SU-DHL-6 (cell line): ENCODE results near the gene ZNF81.
"Not testable (repeated sequence)": the region's sequence is repeated elsewhere in the genome, so short reads cannot be mapped to it uniquely, and the experiment has no call there.

Source experiments
- H2AFZ ChIP-seq: fragments of 200-600 bp; sonication (generic); 2 replicates; pipeline ENCODE4 v1.6.1; 2014; ENCODE audit warnings: low read depth, mild to moderate bottlenecking, moderate library complexity, mixed read lengths, antibody characterized with exemption, low read length; ENCODE audit not compliant: severe bottlenecking
- H3F3A ChIP-seq: fragments of 200-600 bp; shearing (Covaris generic); 2 replicates; pipeline ENCODE4 v1.6.0; 2016; ENCODE audit warnings: antibody characterized with exemption, mild to moderate bottlenecking; ENCODE audit not compliant: insufficient read depth
- H3K27ac ChIP-seq: fragments of 200-600 bp; sonication (generic); 2 replicates; pipeline ENCODE4 v1.5.1; 2016; ENCODE audit warnings: low read depth, mild to moderate bottlenecking, low read length, moderate library complexity, mixed read lengths
- H3K27me3 ChIP-seq: fragments of 200-600 bp; sonication (generic), shearing (Covaris generic); 2 replicates; pipeline ENCODE4 v1.6.0; 2014; ENCODE audit warnings: mild to moderate bottlenecking, low read length
- H3K36me3 ChIP-seq: fragments of 200-600 bp; sonication (generic); 2 replicates; pipeline ENCODE4 v1.6.1; 2014; ENCODE audit warnings: mild to moderate bottlenecking, low read length, mixed read lengths
- H3K4me2 ChIP-seq: fragments of 300-600, 200-600 bp; shearing (Covaris generic), sonication (generic); 2 replicates; pipeline ENCODE4 v1.6.0; 2014; ENCODE audit warnings: low read length, low read depth, mild to moderate bottlenecking; ENCODE audit not compliant: poor library complexity, severe bottlenecking
- H3K4me3 ChIP-seq: fragments of 200-600 bp; sonication (generic); 2 replicates; pipeline ENCODE4 v1.5.1; 2014; ENCODE audit warnings: antibody characterized with exemption, low read length, mild to moderate bottlenecking, mixed read lengths; ENCODE audit not compliant: insufficient read depth, poor library complexity, severe bottlenecking
- H3K79me2 ChIP-seq: fragments of 200-600 bp; sonication (generic); 2 replicates; pipeline ENCODE4 v1.6.1; 2014; ENCODE audit warnings: mild to moderate bottlenecking, low read length, moderate library complexity; ENCODE audit not compliant: insufficient read depth
- H3K9ac ChIP-seq: fragments of 200-600 bp; sonication (generic); 2 replicates; pipeline ENCODE4 v1.7.0; 2014; ENCODE audit warnings: mild to moderate bottlenecking, low read length
- H3K9me2 ChIP-seq: fragments of 200-600 bp; sonication (generic); replicated peaks from 2 replicates; pipeline ENCODE4 v1.6.1; 2014; ENCODE audit warnings: low read length; ENCODE audit not compliant: insufficient read depth
- H3K9me3 ChIP-seq: fragments of 200-600 bp; sonication (generic); 2 replicates; pipeline ENCODE4 v1.6.1; 2014; ENCODE audit warnings: low read length, mixed read lengths; ENCODE audit not compliant: insufficient read depth
- H4K20me1 ChIP-seq: fragments of 200-600 bp; sonication (generic); 2 replicates; pipeline ENCODE4 v1.6.1; 2014; ENCODE audit warnings: low read depth, mild to moderate bottlenecking, antibody characterized with exemption, low read length, moderate library complexity, mixed read lengths
- CTCF ChIP-seq: fragments of 200-600 bp; sonication (generic); IDR thresholded peaks from one replicate; pipeline ENCODE4 v1.5.1; 2017; ENCODE audit warnings: antibody characterized with exemption, mild to moderate bottlenecking, low read length, moderate library complexity; ENCODE audit not compliant: insufficient read depth, poor library complexity, severe bottlenecking
- EZH2phosphoT487 ChIP-seq: fragments of 200-600 bp; sonication (generic), shearing (Covaris generic); conservative IDR thresholded peaks from 2 replicates; pipeline ENCODE4 v1.6.1; 2018; ENCODE audit warnings: mild to moderate bottlenecking, antibody characterized with exemption, low read length, moderate library complexity, mixed read lengths

Gene ZNF81

GRCh38 chrX:47846040-47846439 is 9.3 kb downstream of the ZNF81 start:
- no peaks in the 10 kb centered on the region for H3K9me3 ChIP-seq
- H3K4me2 ChIP-seq = no peak overlapping the region
- H3K9ac ChIP-seq = no peak overlapping the region

GRCh38 chrX:47849778-47850177 is 13.1 kb downstream of the ZNF81 start:
- Histone ChIP-seq H3K79me2 (no peaks in the 10 kb centered on the region), H3F3A (no peaks in the 10 kb centered on the region), H3K4me3 (no peak overlapping the region), H2AFZ (no peak overlapping the region), H3K4me2 (no peak overlapping the region), H3K9ac (no peak overlapping the region), H3K9me2 (no peaks in the 10 kb centered on the region), H4K20me1 (no peaks in the 10 kb centered on the region), H3K36me3 (no peaks in the 10 kb centered on the region), H3K27me3 (no peaks in the 10 kb centered on the region), H3K9me3 (no peaks in the 10 kb centered on the region), H3K27ac (no peak overlapping the region)
- TF ChIP-seq CTCF = no peak
- no peak for TF ChIP-seq EZH2phosphoT487

More at GRCh38 chrX:47846040-47846439, 9.3 kb downstream of the ZNF81 start:
- Histone ChIP-seq H3K79me2 (peaks cover 14% of the 10 kb centered on the region; the same call in 1 of the 2 replicates), H3K9me2 (no peaks in the 10 kb centered on the region), H4K20me1 (no peaks in the 10 kb centered on the region), H3K36me3 (no peaks in the 10 kb centered on the region), H3K4me3 (no peak overlapping the region), H2AFZ (no peak overlapping the region), H3K27me3 (no peaks in the 10 kb centered on the region), H3F3A (no peaks in the 10 kb centered on the region), H3K27ac (no peak overlapping the region)
- TF ChIP-seq CTCF (no peak), EZH2phosphoT487 (no peak)

GRCh38 chrX:47850389-47850788 is 13.7 kb downstream of the ZNF81 start:
- not testable (repeated sequence) for H3K27me3 ChIP-seq

GRCh38 chrX:47850901-47851300 is 14.2 kb downstream of the ZNF81 start:
- Histone ChIP-seq H3K9ac (no peak overlapping the region), H3K4me3 (no peak overlapping the region)

More at GRCh38 chrX:47850389-47850788, 13.7 kb downstream of the ZNF81 start:
- H3K9me3 ChIP-seq, H3K36me3 ChIP-seq, H3K4me3 ChIP-seq, H3K4me2 ChIP-seq, H3K9me2 ChIP-seq, H3K79me2 ChIP-seq, H3F3A ChIP-seq, H4K20me1 ChIP-seq, H2AFZ ChIP-seq, H3K27ac ChIP-seq, H3K9ac ChIP-seq: not testable (repeated sequence)

More at GRCh38 chrX:47850901-47851300, 14.2 kb downstream of the ZNF81 start:
- no peaks in the 10 kb centered on the region for H3K9me2 ChIP-seq
- no peaks in the 10 kb centered on the region for H3K27me3 ChIP-seq
- TF ChIP-seq EZH2phosphoT487 (no peak), CTCF (no peak)
- no peaks in the 10 kb centered on the region for H3K79me2 ChIP-seq
- H4K20me1 ChIP-seq = no peaks in the 10 kb centered on the region
- no peaks in the 10 kb centered on the region for H3K9me3 ChIP-seq
- no peaks in the 10 kb centered on the region for H3K36me3 ChIP-seq
- H3K27ac ChIP-seq = no peak overlapping the region
- no peak overlapping the region for H2AFZ ChIP-seq
- no peak overlapping the region for H3K4me2 ChIP-seq
- H3F3A ChIP-seq = no peaks in the 10 kb centered on the region; the same call in 1 of the 2 replicates
